CD4-positive, alpha-beta T cell treated with Interleukin-21 for 1 hour (primary cell): ENCODE data around the gene TBC1D24.
A peak's percentile ranks its signal among the peaks of the same experiment; 100 is the strongest.
"Not testable (repeated sequence)": the region's sequence is repeated elsewhere in the genome, so short reads cannot be mapped to it uniquely, and the experiment has no call there.

Experiments used
- DNase-seq: peaks from one replicate; pipeline ENCODE4 v3.0.0-alpha.2; 2020

Gene TBC1D24

DNA sequence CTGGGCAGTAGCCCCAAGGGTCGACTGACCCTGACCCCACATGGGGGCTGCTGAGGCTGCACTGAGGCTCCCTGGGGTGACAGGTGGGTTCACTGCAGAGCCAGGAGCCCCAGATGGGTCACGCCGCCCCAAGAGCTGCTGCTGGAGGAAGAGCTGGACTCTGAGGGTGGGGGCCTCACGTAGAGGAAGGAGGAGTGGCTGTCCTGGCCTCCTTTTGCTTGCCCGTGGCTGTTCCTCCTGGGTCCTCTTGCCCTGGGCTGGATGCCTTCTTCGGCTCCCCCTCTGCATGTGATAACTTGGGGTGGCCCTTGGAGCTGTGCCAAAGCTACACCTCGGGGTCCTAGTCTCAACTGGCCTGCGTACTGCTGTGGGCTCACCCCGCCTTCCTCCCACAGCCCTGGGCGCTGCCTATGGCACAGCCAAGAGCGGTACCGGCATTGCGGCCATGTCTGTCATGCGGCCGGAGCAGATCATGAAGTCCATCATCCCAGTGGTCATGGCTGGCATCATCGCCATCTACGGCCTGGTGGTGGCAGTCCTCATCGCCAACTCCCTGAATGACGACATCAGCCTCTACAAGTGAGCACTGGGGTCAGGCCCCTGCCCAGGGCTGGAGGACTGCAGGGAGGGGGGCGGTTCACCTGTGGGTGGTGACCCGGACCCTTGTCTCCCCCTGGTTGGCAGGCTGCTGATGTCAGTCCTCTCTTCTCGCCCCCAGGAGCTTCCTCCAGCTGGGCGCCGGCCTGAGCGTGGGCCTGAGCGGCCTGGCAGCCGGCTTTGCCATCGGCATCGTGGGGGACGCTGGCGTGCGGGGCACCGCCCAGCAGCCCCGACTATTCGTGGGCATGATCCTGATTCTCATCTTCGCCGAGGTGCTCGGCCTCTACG, 44.1 kb downstream of the TBC1D24 start:
- no peak for DNase-seq

GRCh38 chr16:2519711-2520080, 44.8 kb downstream of the TBC1D24 start:
- DNase-seq = no peak

DNA sequence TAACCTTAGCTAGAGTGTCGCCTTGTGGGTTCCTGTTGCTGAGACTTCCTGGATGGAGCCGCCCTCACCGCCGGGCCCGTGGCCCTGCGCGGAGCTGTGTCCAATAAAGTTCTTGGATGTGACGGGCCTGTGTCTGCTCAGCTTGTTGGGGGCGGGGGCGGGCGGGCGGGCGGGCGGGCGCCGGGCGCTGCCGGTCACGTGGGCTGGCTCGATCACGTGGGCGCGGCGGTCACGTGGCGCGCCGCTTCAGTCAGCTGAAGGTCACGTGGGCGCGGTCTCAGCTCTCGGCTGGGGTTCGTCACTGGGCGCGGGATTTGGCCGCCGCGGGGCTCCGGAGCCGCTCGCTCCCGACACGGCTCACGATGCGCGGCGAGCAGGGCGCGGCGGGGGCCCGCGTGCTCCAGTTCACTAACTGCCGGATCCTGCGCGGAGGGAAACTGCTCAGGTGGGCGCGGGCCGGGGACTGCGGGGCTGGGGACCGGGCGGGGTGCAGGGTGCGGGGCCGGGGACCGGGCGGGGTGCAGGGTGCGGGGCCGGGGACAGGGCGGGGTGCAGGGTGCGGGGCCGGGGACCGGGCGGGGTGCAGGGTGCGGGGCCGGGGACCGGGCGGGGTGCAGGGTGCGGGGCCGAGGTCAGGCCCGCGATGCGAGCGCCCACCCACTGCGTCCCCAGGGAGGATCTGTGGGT, 45.3 kb downstream of the TBC1D24 start, which contains the start of gene AMDHD2:
TSS of gene AMDHD2 (plus strand) at position 275 of the 687 bp plus-strand sequence. CDS start at position 363, 88 bp downstream.
- peak; percentile 92 for DNase-seq

DNA sequence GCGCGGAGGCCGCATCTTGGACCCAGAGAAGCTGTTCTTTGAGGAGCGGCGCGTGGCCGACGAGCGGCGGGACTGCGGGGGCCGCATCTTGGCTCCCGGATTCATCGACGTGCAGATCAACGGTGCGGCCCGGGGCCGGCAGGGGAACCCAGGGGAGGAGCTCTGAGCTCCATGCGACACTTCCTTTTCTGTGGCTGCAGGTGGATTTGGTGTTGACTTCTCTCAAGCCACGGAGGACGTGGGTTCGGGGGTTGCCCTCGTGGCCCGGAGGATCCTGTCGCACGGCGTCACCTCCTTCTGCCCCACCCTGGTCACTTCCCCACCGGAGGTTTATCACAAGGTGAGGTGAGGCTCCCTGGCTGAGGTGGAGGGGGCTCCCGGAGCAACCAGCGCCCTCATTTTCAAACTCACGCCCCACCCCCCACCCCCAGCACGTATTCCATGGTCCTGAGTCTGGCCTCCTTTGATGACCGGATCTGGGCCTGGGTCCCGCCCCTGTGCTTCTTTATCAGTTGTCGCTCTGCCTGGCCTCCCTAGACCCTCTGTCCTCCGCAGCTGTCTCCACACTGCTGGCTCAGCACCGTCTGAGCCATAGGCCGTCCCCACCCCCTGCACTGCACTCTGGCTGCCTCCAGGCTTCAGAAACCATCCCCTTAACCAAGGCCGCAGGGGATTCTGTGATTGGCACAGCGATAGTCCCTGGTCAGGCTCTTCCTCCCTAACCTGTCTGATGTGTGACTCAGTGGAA, 46.0 kb downstream of the TBC1D24 start:
- peak; percentile 87 for DNase-seq

DNA sequence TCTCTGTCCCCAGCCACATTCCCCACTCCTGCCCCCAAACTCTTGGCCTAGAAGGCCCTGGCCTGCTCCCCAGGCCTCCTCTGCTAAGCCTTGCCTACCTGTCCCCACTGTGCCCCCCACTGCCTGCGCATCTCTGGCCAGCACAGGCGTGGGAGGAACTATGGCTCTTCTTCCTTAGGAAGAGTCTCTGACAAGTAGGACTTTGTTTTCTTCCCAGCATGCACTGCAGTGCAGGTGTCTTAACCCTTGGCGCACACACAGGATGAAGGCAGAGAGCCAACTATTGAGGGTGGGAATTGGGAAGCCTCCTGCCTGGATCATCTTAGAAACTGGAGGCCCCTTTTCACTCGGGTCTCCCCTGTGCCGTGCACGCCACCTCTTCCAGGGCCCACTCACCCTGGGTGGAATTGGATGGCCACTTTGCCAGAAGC, 48.9 kb downstream of the TBC1D24 start:
- no peak for DNase-seq

DNA sequence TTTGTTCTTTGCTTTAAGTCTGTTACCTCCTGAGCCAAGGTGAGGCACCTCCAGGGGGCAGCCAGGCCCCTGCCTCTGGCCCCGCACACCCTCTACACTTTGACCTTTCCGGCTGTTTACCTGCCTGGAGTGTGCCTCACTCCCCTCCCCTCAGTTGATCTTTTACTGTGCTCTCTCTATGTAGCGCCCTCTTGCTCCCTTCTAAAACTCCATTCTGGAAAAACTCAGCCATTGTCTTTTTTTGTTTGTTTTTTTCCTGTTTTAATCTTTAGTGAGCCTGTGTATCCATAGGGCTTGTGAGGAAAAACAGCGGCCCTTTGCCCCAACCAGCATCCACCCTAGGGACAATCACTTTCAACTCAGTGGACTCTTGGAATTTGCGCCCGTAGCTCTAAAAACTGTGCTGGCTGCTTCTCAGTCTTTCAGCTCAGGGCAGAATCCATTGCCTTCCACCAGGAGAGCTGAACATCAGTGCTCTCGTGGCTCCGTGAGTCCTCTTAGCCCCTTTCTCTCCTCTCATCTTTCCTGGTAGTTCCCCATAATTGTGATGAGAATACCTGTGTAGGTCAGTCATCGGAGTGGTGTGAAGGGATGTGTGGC, 49.5 kb downstream of the TBC1D24 start:
- no peak for DNase-seq

DNA sequence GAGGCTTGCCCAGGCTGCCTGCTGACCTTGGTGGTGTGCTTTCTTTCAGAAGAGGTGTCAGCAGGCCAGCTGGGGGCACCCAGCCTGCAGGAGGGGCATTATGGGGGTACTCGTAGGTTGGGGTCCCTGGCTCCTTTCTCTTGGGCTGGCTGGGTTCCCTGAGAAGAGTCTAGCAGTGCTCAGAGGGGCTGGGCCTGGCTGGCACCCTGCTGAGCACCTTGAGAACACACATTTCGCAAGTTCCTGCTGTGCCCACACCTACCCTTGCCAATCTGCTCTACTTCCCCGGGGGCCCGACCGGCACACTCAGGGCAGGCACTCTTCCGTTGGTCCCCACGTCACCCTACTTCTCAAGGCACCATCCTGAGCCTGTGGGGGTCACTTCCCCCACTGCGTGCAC, 51.2 kb downstream of the TBC1D24 start:
- no peak for DNase-seq

DNA sequence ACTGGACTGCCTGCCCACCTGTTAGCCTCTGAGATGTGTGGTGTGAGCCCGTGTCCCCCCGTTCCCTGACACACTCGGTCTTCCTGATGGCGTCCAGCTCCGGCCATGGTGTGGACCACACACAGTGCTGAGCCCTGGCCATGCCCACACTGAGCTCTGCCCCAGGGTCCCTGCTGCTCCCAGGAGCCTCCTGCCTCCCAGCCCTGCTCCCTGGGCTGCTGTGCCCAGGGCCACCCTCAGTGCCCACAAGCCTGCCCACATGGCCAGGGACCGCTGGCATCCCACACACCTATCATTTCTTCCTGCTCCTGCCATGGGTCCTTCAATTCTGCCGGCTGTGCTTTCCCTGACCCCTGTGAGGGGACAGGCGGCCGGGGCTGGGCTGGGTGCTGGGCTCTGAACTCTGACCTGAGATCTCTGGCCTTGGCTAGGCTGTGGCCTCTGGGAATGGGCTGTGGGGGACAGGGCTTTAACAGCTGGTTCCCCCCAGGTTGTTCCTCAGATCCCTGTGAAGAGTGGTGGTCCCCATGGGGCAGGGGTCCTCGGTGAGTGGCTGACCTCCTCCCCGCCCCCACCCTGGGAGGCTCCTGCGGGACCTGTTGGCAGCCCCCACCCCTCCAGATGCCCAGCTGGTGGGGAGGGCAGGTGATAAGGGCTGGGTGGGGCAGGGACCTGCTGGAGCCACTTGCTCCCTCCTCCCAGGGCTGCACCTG, 52.3 kb downstream of the TBC1D24 start:
- DNase-seq = no peak

- DNase-seq = no peak
These were observed 52.8 kb downstream of the TBC1D24 start for GRCh38 chr16:2527784-2528100.

DNA sequence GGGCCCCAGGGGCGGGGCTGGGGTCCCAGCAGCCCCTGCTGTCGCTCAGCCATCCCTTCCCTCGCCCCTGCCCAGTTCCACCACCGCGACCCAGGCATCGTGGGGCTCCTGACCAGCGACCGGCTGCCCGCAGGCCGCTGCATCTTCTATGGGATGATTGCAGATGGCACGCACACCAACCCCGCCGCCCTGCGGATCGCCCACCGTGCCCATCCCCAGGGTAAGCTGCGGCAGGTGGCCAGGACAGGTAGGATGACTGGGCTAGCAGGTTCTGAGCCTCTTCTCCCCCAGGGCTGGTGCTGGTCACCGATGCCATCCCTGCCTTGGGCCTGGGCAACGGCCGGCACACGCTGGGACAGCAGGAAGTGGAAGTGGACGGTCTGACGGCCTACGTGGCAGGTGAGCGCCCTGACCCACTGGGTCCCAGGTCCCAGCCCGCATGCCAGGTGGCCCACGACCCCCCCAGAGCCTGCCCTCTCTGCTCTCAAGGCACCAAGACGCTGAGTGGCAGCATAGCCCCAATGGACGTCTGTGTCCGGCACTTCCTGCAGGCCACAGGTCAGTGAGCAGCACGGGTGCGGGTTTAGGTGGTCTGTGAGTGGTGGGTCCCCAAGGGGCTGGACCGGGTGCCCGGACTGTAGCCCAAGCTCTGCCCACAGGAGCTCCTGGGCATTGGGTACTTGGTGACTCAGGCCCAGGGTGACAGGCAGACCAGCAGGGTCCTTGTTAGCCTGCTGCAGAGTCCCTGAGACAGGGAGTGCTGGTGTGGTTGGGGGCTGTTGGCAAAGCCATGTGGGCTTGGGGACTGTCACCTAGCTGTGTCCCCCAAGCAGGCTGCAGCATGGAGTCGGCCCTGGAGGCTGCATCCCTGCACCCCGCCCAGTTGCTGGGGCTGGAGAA, 53.5 kb downstream of the TBC1D24 start:
- no peak for DNase-seq

GRCh38 chr16:2529061-2529931, 54.4 kb downstream of the TBC1D24 start:
- no peak for DNase-seq

DNA sequence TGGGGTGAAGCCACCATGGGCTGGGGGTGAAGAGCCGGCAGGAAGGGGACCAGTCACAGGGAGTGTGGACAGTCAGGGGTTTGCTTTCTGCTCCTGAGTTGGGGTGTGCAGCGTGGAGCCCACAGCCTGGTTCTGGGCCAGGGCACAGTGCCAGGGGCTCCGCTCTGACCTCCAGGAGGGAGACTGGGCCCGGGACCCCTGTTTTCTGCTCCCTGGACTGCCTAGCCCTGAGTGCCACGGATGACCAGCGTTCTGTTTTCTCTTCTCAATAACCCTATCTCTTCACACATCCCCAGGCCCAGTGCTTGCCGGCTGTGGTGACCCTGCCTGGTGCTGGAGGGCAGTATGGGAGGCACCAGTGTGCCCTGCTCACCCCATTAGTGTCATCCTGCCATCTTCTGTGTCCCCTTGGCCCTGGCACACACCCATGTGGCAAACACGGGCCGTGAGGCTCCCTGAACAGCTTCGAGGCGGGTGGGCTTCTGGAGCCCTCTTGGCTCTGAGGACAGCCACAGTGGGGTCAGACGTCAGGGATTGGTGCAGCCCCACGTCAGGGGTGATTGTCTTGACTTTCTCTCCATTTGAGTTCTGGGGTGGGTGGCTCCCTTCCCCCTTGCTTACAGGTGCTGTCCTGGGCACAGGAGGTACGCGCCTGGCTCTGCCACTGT, 55.2 kb downstream of the TBC1D24 start:
- no peak for DNase-seq

DNA sequence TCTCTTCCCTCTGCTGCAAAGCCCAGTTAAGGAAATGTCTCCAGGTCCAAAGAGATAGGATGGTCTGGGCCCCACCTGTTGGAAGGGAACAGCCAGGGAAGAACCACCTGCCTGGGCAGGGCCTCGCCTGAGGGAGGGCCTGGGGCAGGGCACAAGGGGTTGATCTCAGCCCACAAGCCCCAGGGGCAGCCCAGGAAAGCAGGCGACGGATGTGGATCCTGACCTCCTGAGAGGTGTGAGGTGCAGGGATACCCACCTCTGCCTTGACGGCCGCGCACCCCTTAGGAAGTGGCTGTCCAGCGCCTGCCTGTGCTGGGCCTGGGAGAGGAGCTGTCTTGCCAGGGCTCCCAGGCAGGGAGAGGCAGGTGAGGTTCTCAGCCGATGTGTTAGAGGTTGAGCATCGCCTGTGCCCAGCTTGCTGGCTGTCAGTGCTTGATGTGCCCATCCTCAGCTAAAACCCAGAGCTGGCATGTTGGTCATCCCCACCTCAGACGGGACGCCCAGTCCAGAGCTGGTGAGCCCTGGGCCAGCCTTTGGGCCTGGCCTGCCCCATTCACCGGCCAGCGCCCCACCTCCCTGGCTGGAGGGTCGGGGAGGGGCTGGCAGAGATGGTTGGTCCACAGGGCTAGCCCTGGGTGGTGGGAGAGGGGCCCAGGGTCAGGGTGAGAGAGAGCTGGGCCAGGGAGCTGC, 55.8 kb downstream of the TBC1D24 start:
- no peak for DNase-seq

DNA sequence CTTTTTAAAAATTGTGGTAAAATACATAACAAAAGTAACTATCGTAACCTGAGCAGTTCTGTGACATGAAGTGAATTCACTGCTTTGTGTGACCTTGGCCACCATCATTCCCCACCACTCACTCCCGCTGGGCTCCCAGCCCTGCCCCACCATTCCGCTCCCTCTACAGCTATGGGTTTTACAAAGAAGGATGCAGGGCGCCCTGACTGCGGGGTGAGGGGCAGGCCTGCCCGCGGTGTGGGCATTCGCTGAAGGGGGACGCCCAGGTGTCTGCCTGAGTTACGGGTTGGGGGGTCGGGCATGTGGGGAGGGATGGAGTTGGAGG, 56.4 kb downstream of the TBC1D24 start, which contains the start of gene CEMP1:
TSS of gene CEMP1 (minus strand) at position 38 of the 325 bp plus-strand sequence. CDS start 335 bp downstream, outside the sequence.
- no peak for DNase-seq

DNA sequence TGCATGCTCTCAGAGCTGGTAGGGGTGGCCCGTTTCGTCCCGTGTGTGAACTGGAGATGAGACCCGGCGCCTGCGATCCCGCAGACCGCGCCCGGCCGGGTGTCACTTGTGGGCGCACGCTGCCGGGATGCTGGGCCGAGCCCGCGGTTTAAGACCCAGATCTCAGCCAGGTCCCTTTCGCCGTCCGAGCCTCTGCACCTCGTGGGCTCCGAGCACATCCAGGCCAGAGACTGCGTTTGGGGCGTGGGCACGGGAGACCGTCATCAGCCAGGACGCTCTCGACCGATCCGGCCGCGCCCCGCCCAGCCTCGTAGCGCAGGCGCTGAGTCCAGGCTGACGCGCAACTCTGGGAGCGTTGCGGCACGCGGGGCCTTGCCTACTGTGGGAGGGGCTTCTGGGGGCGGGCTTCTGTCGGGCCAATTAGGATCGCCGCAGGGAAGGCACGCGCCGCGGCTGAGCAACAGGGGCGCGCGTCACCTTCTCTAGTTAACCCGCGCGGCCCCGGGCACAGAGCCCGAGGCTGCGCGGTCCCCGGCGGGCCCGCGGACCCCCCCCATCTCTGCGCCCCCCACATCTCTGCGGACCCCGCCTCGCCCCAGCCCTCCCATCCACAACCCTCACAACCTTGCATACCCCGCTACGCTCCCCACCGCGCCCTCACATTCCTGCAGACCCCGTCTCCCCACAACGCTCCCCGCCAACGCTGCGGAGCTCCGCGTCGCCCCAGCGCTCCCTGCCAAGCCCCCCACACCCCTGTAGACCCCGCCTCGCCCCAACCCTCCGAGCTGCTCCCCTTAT, 57.0 kb downstream of the TBC1D24 start:
- peak; percentile 97 for DNase-seq

GRCh38 chr16:2532494-2533141, 57.7 kb downstream of the TBC1D24 start:
- DNase-seq = peak; percentile 78

DNA sequence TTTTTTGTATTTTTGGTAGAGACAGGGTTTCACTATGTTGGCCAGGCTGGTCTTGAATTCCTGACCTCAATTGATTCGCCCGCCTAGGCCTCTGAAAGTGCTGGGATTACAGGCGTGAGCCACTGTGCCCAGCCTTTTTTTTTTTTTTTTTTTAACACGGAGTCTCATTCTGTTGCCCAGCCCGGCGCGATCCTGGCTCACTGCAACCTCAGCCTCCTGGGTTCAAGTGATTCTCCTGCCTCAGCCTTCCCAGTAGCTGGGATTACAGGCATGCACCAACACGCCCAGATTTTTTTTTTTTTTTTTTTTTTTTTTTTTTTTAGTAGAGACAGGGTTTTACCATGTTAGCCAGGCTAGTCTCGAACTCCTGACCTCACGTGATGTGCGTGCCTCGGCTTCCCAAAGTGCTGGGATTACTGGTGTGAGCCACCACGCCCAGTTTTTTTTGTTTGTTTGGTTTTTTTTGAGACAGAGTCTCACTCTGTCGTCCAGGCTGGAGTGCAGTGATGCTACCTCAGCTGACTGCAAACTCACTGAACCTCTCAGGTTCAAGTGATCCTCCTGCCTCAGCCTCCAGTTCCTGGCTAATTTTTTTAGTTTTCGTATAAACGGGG, 58.3 kb downstream of the TBC1D24 start:
- not testable (repeated sequence) for DNase-seq
